Right ventricle myocardium inferior (tissue), 1 donor: ENCODE results near the gene PLCB4. TPM values are rescaled to one million over a fixed set of nuclear protein-coding genes. Genes with fewer than 3 reads are reported as not detected.
"Not testable (repeated sequence)": the region's sequence is repeated elsewhere in the genome, so short reads cannot be mapped to it uniquely, and the experiment has no call there.

Experiments
- ATAC-seq: fragments of 200-7000 bp; cut with Tn5 transposase; one replicate; pipeline ENCODE4 v1.9.1; 2020; ENCODE audit warnings: mild to moderate bottlenecking, moderate library complexity
- DNase-seq: peaks from one replicate; pipeline ENCODE4 v3.0.0; 2021; ENCODE audit errors: missing footprints
- intact Hi-C: fragments of 100-400 bp; cut with DNase I; formaldehyde crosslinking; loops from one replicate; pipeline ENCODE4 v1.11.0; 2022
- total RNA-seq: library from RNA; stranded (reverse); fragmentation: NEBNext Ultra II Directional; extraction: Animal tissue kit (Norgen Biotek cat#: 25700); gene quantifications from one replicate; pipeline ENCODE4 v1.2.1, GENCODE V29; 2021
- donor health status: DM: no; HTN: yes; CAD: no; lungs with severe emphysema.

The PLCB4 gene
- total RNA-seq, 1 donor from 2014 or later: 27.7 TPM

- ATAC-seq: no peak
- intact Hi-C loops: no loop called here
- no peak for DNase-seq
Measured at GRCh38 chr20:9129756-9130155, 60.9 kb downstream of the PLCB4 start.

GRCh38 chr20:9130521-9130920 lies 61.6 kb downstream of the PLCB4 start:
- no peak for DNase-seq
- ATAC-seq: no peak
- intact Hi-C loops: no loop called here

DNA sequence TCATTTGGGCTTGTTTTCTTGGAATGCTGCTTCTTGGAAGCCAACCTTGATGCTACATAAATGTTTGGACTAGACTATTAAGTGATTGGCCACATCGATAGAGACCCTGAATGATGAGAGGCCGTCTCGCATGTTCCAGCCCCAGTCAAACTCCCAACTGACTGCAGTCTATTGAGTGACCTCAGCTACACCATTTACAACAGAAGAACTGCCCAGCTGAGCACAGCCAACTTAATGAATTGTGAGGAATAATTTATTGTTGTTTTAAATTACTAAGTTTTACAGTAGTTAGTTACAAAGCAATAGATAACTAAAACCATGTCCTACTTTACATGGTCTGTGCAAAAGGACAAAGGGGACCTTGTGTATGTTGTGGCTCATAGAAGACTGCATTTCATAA lies 63.0 kb downstream of the PLCB4 start:
- DNase-seq (no peak), ATAC-seq (no peak)
- intact Hi-C loops: no loop called here

- DNase-seq: no peak
- ATAC-seq: no peak
- intact Hi-C loops: no loop called here
Measured at GRCh38 chr20:9134346-9134745, 65.5 kb downstream of the PLCB4 start.

DNA sequence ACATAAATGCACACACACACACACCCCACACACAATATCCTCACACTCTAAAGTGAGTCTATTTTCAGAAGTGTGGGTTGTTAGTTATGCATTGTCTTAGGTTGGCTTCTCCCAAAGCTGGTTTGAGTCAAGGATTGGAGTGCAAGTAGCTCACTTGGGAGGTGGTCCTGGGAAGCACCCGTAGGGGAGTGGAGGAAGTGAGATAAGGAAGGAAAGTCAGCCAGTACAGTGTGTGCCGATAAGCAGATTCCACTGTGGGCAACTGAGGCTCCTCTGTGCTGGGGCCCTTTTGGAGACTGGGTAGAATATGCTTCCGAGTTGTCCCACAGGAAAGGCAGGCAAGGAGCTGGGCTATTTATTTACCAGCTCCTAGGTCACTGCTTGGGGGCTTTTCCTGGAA lies 67.2 kb downstream of the PLCB4 start:
- DNase-seq: no peak
- intact Hi-C loops: no loop called here
- peak; percentile 39 for ATAC-seq

- no peak for ATAC-seq
- DNase-seq: no peak
- intact Hi-C loops: no loop called here
Measured at GRCh38 chr20:9137001-9137400, 68.1 kb downstream of the PLCB4 start.

DNA sequence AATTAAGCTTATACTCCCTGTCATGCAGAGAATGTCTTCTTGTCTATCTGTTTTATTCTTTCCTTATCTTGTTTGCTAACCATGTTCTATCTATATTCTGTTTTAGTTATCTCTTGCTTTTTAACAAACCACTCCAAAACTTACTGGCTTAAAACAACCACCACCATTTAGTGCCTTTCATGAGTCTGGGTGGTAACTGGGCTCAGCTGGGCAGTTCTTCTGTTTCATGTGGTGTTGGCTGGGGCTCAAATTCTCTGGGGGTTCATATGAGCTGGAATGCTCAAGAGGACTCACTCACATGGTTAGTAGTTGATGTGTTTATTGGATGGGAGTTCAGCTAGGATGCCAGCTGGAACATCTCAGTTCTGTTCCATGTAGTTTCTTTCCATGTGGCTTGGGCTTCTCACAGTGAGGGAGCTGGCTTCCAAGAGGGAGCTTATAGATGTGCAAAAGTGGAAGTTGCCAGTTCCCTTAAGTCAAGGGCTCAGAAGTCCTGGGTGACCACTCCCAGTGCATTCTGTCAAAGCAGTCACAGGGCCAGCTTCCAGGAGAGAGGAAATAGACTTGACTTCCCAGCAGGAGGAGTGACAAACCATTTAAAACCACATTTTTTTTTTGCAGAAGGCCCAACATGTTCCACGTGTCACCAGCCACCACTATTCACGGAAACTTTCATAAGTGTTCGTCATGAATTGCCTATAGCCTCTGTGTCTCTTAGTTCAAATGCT lies 70.4 kb downstream of the PLCB4 start:
- intact Hi-C loops: no loop called here
- ATAC-seq: no peak
- no peak for DNase-seq

GRCh38 chr20:9140162-9140760 lies 71.4 kb downstream of the PLCB4 start:
- intact Hi-C loops: no loop called here
- DNase-seq: no peak
- ATAC-seq: no peak

DNA sequence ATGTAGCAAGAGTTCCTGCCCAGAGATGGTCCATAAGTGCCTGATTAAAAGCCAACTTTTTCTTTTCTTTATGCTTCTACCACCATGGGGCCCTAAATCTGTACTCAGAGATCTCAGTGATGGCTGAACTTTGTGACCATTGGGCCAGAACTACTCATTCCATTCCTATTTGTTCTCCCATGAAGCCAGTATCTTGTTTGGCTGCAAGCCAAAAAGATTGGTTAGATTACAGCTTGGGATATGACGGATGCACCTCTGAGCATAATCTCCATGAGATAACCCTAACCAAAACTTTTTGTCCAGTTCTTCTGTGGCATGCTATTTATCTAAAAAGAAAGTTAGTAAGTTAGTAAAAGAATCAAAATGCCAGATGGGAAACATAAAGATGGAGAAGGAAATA lies 72.2 kb downstream of the PLCB4 start:
- ATAC-seq: no peak
- intact Hi-C loops: no loop called here
- DNase-seq: no peak

- DNase-seq: no peak
- ATAC-seq: no peak
- intact Hi-C loops: no loop called here
Measured at GRCh38 chr20:9141921-9142320, 73.0 kb downstream of the PLCB4 start.

DNA sequence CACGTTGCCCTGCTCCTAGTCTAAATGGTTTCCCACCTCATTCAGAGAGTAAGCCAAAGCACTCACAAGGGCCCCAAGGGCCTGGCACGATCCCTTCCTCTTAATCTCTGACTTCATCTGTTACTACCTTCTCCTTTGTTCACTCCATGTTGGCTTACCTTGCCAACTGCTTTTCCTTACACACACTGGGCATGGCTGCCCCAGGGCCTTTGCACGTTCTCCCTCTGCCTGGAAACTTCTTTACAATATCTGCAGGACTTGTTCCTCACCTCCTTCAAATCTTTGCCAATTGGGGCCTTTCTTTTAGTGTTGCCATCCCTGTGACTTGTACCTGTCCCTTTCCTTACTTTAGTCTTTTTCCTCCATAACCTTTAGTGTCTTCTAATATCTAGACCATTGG lies 73.9 kb downstream of the PLCB4 start:
- intact Hi-C loops: no loop called here
- ATAC-seq: no peak

DNA sequence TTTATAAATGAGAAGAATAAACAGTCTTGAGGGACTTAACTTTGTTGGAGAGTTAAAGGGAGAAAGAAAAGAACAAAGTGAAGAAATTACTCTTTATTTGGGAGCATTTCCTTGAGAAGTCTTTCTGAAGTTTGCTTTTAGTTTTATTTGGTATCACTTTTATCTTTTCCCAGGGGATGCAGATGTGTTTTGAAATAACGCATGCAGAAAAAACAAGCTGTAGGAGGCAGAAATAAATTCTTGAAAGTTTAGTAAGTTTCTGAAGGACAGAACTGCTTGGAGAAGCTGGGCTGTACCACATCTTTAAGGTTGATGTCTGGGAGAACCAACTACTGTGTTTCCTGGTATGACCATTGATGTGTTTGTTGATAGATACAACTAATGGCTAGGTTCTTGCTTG lies 75.0 kb downstream of the PLCB4 start:
- ATAC-seq: no peak
- intact Hi-C loops: no loop called here
- DNase-seq: no peak

More for the DNA sequence above, 73.9 kb downstream of the PLCB4 start:
- DNase-seq: no peak

GRCh38 chr20:9144643-9145042 lies 75.8 kb downstream of the PLCB4 start:
- intact Hi-C loops: no loop called here
- no peak for ATAC-seq

GRCh38 chr20:9145142-9145541 lies 76.3 kb downstream of the PLCB4 start:
- no peak for ATAC-seq
- intact Hi-C loops: no loop called here
- DNase-seq: no peak

More at GRCh38 chr20:9144643-9145042, 75.8 kb downstream of the PLCB4 start:
- DNase-seq: no peak

DNA sequence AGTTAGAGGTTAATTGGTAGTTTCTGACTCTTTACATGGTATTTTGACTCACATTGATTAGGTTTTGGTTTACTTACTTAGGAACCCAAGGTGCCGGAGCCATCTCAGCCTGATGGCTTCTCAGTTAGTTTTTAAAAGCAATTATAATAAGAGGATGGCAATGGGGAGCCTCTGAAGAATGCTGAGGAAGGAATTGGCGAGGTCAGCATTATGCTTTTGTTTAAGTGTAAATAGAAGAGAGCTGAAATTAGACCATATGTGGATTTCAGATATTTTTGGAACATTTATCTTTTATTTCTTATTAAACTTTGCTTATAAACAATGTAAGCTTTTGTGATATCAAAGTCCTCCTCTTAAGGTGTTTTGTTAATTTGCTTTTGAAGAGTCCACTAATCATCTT lies 77.8 kb downstream of the PLCB4 start:
- intact Hi-C loops: no loop called here
- DNase-seq (no peak), ATAC-seq (no peak)

GRCh38 chr20:9147547-9148024 lies 78.7 kb downstream of the PLCB4 start:
- ATAC-seq (peak; percentile 22), DNase-seq (no peak)
- intact Hi-C loops: no loop called here

DNA sequence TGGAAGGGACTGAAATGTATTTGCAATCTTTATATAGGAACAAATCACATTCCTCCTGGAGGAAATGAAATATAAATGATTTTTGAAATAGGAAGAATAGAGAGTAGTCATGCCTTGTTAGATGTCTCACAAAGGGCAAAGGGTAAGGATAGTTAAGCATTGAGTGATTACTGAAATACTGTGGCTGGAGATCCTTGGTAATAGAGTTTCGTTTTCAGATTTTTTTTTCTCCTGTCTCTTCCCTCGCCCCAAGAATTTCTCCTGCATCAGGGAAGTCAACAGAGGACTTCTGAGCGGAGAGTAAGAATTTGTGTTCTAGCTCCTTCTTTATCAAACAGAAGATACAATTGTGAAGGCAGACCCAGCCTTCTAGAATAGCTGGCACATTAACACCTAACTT lies 79.4 kb downstream of the PLCB4 start:
- intact Hi-C loops: no loop called here
- ATAC-seq (no peak), DNase-seq (no peak)

- no peak for ATAC-seq
- intact Hi-C loops: no loop called here
Measured at GRCh38 chr20:9149087-9149486, 80.2 kb downstream of the PLCB4 start.

DNA sequence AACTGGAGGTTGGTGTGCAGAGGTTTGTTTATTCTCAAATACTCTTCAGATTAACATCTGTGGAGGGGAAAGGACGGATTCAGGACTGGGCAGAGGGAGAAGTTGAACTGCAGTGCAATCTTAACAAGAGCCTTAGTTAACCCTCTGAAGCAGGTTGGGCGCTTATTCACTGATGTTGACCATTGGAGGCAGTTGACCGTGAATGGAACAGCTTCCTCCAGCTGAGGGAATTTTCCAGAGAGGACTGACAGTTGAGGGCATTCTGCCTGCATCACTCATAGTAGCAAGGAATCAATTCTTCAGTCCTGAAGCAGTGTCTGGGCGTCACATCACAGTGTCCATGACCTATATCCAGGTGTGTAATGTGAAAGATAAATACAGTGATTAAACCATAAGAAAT lies 80.9 kb downstream of the PLCB4 start:
- no peak for DNase-seq
- intact Hi-C loops: no loop called here
- ATAC-seq: no peak

More at GRCh38 chr20:9149087-9149486, 80.2 kb downstream of the PLCB4 start:
- DNase-seq: no peak

- DNase-seq: no peak
- ATAC-seq: no peak
- intact Hi-C loops: no loop called here
Measured at GRCh38 chr20:9150679-9151078, 81.8 kb downstream of the PLCB4 start.

DNA sequence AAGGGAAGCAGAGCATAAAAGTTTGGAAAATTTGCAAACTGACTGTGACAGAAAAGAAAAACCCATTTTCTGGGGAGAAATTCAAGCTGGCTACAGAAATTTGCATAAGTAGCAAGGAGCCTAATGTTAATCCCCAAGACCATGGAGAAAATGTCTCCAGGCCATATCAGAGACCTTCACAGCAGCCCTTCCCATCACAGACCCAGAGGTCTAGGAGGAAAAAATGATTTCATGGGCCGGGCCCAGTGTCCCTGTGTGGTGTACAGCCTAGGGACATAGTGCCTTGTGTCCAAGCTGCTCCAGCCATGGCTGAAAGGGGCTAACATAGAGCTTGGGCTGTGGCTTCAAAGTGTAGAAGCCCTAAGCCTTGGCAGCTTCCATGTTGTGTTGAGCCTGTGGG lies 83.3 kb downstream of the PLCB4 start:
- DNase-seq, intact Hi-C loops, ATAC-seq: not testable (repeated sequence)
